ENCODE measurements around the gene PKP1.

DNA sequence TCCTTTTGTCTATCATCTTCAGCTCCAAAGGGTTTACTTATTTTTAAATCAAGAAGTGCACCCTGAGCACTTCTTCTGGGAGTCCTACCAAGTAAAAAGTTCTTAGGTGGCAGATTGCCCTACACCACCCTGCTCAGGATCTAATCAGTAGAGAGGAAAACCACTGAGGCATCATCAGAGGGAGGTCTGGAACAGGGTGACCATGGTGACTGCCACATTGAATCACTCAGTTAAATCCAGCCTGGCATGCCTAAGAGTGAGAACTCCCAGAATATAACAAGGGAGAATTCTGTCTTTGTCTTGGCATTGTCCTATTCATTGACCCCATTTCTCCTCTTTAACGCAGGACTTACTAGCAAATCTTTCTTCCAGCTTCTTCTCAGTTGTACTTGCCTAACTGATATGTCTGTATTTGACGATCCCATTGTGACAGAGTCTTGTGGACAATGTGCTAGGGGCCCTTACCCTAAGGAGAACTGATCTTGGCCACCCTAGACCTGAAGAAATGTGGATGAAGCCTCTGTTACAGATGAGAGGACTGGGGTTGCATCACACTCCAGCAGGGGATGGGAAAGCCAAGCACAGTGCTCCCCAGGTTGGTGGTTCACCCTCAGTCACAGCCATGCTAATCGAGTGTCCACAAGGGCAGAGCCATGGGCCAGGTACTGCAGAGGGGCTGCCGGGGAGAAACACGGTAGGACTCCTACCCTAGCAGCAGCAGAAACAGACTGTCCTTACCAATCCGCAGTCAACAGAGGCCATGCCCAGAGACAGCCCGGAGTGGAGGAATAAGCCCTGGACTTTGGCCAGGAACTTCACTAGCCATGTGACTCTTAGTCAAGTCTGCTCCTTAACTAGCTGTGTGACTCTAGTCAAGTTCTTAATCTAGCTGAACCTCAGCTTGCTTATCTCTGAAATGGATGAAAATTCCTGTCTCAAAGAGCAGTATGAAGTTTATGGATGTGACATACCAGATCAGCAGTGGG is 15.4 kb downstream of the PKP1 start:
- no peak for TF ChIP-seq JUNB (IDR thresholded peaks at IDR 0.05; ENCODE audit: unreplicated experiment)
- TF ChIP-seq, protein P1, sequence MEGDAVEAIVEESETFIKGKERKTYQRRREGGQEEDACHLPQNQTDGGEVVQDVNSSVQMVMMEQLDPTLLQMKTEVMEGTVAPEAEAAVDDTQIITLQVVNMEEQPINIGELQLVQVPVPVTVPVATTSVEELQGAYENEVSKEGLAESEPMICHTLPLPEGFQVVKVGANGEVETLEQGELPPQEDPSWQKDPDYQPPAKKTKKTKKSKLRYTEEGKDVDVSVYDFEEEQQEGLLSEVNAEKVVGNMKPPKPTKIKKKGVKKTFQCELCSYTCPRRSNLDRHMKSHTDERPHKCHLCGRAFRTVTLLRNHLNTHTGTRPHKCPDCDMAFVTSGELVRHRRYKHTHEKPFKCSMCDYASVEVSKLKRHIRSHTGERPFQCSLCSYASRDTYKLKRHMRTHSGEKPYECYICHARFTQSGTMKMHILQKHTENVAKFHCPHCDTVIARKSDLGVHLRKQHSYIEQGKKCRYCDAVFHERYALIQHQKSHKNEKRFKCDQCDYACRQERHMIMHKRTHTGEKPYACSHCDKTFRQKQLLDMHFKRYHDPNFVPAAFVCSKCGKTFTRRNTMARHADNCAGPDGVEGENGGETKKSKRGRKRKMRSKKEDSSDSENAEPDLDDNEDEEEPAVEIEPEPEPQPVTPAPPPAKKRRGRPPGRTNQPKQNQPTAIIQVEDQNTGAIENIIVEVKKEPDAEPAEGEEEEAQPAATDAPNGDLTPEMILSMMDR (conservative IDR thresholded peaks at IDR 0.05; ENCODE audit: low read depth in 2 of 2) = no peak
- TF ChIP-seq POLR2AphosphoS5 (IDR thresholded peaks at IDR 0.05; ENCODE audit: low read depth) = no peak
- no peak for TF ChIP-seq EZH2phosphoT487 (IDR thresholded peaks at IDR 0.05; ENCODE audit: unreplicated experiment)
- no peak for TF ChIP-seq EZH2 (IDR thresholded peaks at IDR 0.05; ENCODE audit: low read depth, unreplicated experiment)
- TF ChIP-seq STAT1 (IDR thresholded peaks at IDR 0.05; ENCODE audit: unreplicated experiment) = no peak
- no peak for TF ChIP-seq NANOG (IDR thresholded peaks at IDR 0.05; ENCODE audit: borderline replicate concordance)
- TF ChIP-seq, protein P2, sequence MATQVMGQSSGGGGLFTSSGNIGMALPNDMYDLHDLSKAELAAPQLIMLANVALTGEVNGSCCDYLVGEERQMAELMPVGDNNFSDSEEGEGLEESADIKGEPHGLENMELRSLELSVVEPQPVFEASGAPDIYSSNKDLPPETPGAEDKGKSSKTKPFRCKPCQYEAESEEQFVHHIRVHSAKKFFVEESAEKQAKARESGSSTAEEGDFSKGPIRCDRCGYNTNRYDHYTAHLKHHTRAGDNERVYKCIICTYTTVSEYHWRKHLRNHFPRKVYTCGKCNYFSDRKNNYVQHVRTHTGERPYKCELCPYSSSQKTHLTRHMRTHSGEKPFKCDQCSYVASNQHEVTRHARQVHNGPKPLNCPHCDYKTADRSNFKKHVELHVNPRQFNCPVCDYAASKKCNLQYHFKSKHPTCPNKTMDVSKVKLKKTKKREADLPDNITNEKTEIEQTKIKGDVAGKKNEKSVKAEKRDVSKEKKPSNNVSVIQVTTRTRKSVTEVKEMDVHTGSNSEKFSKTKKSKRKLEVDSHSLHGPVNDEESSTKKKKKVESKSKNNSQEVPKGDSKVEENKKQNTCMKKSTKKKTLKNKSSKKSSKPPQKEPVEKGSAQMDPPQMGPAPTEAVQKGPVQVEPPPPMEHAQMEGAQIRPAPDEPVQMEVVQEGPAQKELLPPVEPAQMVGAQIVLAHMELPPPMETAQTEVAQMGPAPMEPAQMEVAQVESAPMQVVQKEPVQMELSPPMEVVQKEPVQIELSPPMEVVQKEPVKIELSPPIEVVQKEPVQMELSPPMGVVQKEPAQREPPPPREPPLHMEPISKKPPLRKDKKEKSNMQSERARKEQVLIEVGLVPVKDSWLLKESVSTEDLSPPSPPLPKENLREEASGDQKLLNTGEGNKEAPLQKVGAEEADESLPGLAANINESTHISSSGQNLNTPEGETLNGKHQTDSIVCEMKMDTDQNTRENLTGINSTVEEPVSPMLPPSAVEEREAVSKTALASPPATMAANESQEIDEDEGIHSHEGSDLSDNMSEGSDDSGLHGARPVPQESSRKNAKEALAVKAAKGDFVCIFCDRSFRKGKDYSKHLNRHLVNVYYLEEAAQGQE (IDR thresholded peaks at IDR 0.05; ENCODE audit: unreplicated experiment) = no peak
- TF ChIP-seq, protein P3, sequence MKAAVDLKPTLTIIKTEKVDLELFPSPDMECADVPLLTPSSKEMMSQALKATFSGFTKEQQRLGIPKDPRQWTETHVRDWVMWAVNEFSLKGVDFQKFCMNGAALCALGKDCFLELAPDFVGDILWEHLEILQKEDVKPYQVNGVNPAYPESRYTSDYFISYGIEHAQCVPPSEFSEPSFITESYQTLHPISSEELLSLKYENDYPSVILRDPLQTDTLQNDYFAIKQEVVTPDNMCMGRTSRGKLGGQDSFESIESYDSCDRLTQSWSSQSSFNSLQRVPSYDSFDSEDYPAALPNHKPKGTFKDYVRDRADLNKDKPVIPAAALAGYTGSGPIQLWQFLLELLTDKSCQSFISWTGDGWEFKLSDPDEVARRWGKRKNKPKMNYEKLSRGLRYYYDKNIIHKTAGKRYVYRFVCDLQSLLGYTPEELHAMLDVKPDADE (IDR thresholded peaks at IDR 0.05) = no peak
- TF ChIP-seq CREB1 (CRISPR knock-in tag; IDR thresholded peaks at IDR 0.05; ENCODE audit: low read depth) = no peak
- TF ChIP-seq ZNF114 (CRISPR knock-in tag; IDR thresholded peaks at IDR 0.05) = no peak
